Measurements from ENCODE around the gene CREBRF. TPM values are rescaled to one million over a fixed set of nuclear protein-coding genes. Genes with fewer than 3 reads are reported as not detected.
"Not testable (repeated sequence)": the region's sequence is repeated elsewhere in the genome, so short reads cannot be mapped to it uniquely, and the experiment has no call there.

CREBRF gene
- total RNA-seq, 1 donor from 2014 or later: 8.7 TPM

DNA sequence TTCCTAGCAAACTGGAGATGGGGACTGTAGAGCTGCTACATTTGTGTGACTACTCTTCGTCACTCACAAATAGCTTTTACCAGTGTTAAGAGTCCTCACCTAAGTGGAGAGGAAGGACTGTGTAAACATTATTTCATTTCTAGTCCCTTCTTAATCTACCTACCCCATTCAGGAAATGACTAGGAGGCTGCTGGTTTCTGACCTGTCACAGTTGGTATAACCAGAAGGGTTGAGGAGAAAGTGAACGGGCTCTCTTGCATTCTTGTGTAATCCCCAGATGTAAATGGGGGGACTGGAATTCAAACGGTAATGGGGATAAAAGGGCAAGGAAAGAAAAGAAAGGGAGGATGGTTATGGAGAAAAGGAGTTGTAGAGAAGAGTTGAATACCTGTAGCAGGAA is 52.8 kb downstream of the CREBRF start:
- intact Hi-C loops (cut with micrococcal nuclease): no loop called here
- H3K36me3 Mint-ChIP-seq (ENCODE audit: low read depth): peaks cover 25% of the 10 kb centered on the region
- no peak overlapping the region for H3K4me3 Mint-ChIP-seq (ENCODE audit: low read depth)
- H3K4me1 Mint-ChIP-seq (ENCODE audit: low read depth): peaks cover 6% of the 10 kb centered on the region
- H3K27me3 Mint-ChIP-seq (ENCODE audit: low read depth): no peaks in the 10 kb centered on the region
- no peak overlapping the region for H3K27ac Mint-ChIP-seq
- no peaks in the 10 kb centered on the region for H3K9me3 Mint-ChIP-seq
- no peak for DNase-seq (ENCODE audit: low spot score)

GRCh38 chr5:173114536-173114935 is 58.4 kb downstream of the CREBRF start:
- peaks cover 6% of the 10 kb centered on the region for H3K9me3 Mint-ChIP-seq
- peaks cover 21% of the 10 kb centered on the region for H3K36me3 Mint-ChIP-seq (ENCODE audit: low read depth)
- intact Hi-C loops (cut with micrococcal nuclease): no loop called here
- no peak overlapping the region for H3K4me3 Mint-ChIP-seq (ENCODE audit: low read depth)
- no peak overlapping the region for H3K27ac Mint-ChIP-seq
- no peaks in the 10 kb centered on the region for H3K27me3 Mint-ChIP-seq (ENCODE audit: low read depth)
- DNase-seq (ENCODE audit: low spot score): no peak
- peaks cover 3% of the 10 kb centered on the region for H3K4me1 Mint-ChIP-seq (ENCODE audit: low read depth)

GRCh38 chr5:173119719-173120118 is 63.6 kb downstream of the CREBRF start:
- DNase-seq (ENCODE audit: low spot score): no peak
- Mint-ChIP-seq H3K27ac (no peak overlapping the region), H3K4me1 (ENCODE audit: low read depth) (no peaks in the 10 kb centered on the region), H3K36me3 (ENCODE audit: low read depth) (peaks cover 10% of the 10 kb centered on the region), H3K4me3 (ENCODE audit: low read depth) (no peak overlapping the region), H3K9me3 (peaks cover 18% of the 10 kb centered on the region), H3K27me3 (ENCODE audit: low read depth) (no peaks in the 10 kb centered on the region)
- intact Hi-C loops (cut with micrococcal nuclease): no loop called here

GRCh38 chr5:173123416-173123815 is 67.3 kb downstream of the CREBRF start:
- H3K27ac Mint-ChIP-seq: no peak overlapping the region
- no peaks in the 10 kb centered on the region for H3K4me1 Mint-ChIP-seq (ENCODE audit: low read depth)
- peaks cover 8% of the 10 kb centered on the region for H3K36me3 Mint-ChIP-seq (ENCODE audit: low read depth)
- H3K27me3 Mint-ChIP-seq (ENCODE audit: low read depth): no peaks in the 10 kb centered on the region
- DNase-seq (ENCODE audit: low spot score): no peak
- intact Hi-C loops (cut with micrococcal nuclease): no loop called here
- H3K9me3 Mint-ChIP-seq: peaks cover 18% of the 10 kb centered on the region
- no peak overlapping the region for H3K4me3 Mint-ChIP-seq (ENCODE audit: low read depth)

GRCh38 chr5:173132166-173132565 is 76.0 kb downstream of the CREBRF start:
- H3K27ac Mint-ChIP-seq; intact Hi-C loops (cut with micrococcal nuclease); H3K27me3 Mint-ChIP-seq (ENCODE audit: low read depth); DNase-seq (ENCODE audit: low spot score); H3K4me1 Mint-ChIP-seq (ENCODE audit: low read depth); H3K4me3 Mint-ChIP-seq (ENCODE audit: low read depth); H3K36me3 Mint-ChIP-seq (ENCODE audit: low read depth); H3K9me3 Mint-ChIP-seq: not testable (repeated sequence)

- intact Hi-C loops (cut with micrococcal nuclease): no loop called here
Measured at GRCh38 chr5:173138707-173139106, 82.6 kb downstream of the CREBRF start.

GRCh38 chr5:173139631-173140030 is 83.5 kb downstream of the CREBRF start:
- H3K27me3 Mint-ChIP-seq (ENCODE audit: low read depth): no peaks in the 10 kb centered on the region
- H3K36me3 Mint-ChIP-seq (ENCODE audit: low read depth): no peaks in the 10 kb centered on the region
- no peak overlapping the region for H3K4me3 Mint-ChIP-seq (ENCODE audit: low read depth)
- H3K27ac Mint-ChIP-seq: no peak overlapping the region
- intact Hi-C loops (cut with micrococcal nuclease): loop anchor here (5.0 kb wide), 2 partner anchors 193 to 1752 kb away; partner anchors contain the start of gene NPM1
- no peaks in the 10 kb centered on the region for H3K4me1 Mint-ChIP-seq (ENCODE audit: low read depth)
- DNase-seq (ENCODE audit: low spot score): no peak
- no peaks in the 10 kb centered on the region for H3K9me3 Mint-ChIP-seq

More at GRCh38 chr5:173138707-173139106, 82.6 kb downstream of the CREBRF start:
- Mint-ChIP-seq H3K4me3 (ENCODE audit: low read depth) (no peak overlapping the region), H3K9me3 (no peaks in the 10 kb centered on the region), H3K36me3 (ENCODE audit: low read depth) (no peaks in the 10 kb centered on the region), H3K4me1 (ENCODE audit: low read depth) (no peaks in the 10 kb centered on the region), H3K27ac (no peak overlapping the region), H3K27me3 (ENCODE audit: low read depth) (no peaks in the 10 kb centered on the region)
- no peak for DNase-seq (ENCODE audit: low spot score)

DNA sequence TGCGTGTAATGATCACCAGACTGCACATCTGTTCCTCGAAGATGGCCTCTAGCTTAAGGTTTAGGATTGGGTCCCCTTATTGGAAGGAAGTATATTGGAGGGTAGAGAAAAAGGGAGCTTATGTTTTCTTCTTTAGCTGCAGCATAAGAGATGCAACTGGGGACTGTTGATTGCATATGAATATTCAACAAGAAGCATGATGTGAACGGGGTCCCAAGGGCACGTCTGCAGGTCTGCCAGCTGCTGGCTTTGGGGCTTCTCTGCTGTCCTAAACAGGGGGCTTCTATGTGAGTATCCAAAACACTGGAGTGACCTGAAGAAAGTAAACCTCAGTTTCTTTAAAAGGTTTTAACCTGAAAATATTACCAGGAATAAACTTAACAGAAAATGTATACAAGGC is 84.6 kb downstream of the CREBRF start:
- Mint-ChIP-seq H3K27me3 (ENCODE audit: low read depth) (no peaks in the 10 kb centered on the region), H3K4me1 (ENCODE audit: low read depth) (peaks cover 5% of the 10 kb centered on the region), H3K9me3 (no peaks in the 10 kb centered on the region), H3K27ac (no peak overlapping the region), H3K36me3 (ENCODE audit: low read depth) (no peaks in the 10 kb centered on the region), H3K4me3 (ENCODE audit: low read depth) (no peak overlapping the region)
- DNase-seq (ENCODE audit: low spot score): no peak
- intact Hi-C loops (cut with micrococcal nuclease): loop anchor here (5.0 kb wide), 2 partner anchors 192 to 1753 kb away; partner anchors contain the start of gene NPM1

DNA sequence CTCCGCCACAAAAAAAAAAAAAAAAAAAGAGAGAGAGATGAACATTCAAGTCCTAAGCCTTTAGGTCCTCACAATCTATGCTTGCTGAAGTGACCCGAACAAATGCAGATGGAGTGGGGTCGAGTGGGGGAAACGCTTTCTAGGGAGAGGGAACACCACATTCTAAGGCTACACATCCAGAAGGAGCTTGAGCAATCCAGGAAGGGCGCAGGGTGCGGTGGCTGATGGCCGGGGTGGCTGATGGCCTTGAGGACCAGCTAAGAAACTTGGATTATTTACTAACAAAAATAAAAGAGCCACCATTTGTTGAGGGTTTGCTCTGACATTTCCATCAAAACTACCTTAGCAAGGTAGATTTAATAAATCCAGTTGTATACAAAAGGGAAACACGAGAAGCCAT is 87.4 kb downstream of the CREBRF start:
- peaks cover 6% of the 10 kb centered on the region for H3K36me3 Mint-ChIP-seq (ENCODE audit: low read depth)
- intact Hi-C loops (cut with micrococcal nuclease): loop anchor here (5.0 kb wide), 2 partner anchors 189 to 1756 kb away; partner anchors contain the start of gene NPM1
- no peak overlapping the region for H3K4me3 Mint-ChIP-seq (ENCODE audit: low read depth)
- no peaks in the 10 kb centered on the region for H3K9me3 Mint-ChIP-seq
- peaks cover 5% of the 10 kb centered on the region for H3K4me1 Mint-ChIP-seq (ENCODE audit: low read depth)
- H3K27me3 Mint-ChIP-seq (ENCODE audit: low read depth): no peaks in the 10 kb centered on the region
- no peak overlapping the region for H3K27ac Mint-ChIP-seq
- no peak for DNase-seq (ENCODE audit: low spot score)

- H3K4me3 Mint-ChIP-seq (ENCODE audit: low read depth): peak within 1 kb of the TSS; percentile 95
- peak within 1 kb of the TSS; percentile 98 for H3K27ac Mint-ChIP-seq
- no peaks in the 10 kb centered on the region for H3K27me3 Mint-ChIP-seq (ENCODE audit: low read depth)
- peaks cover 5% of the 10 kb centered on the region for H3K4me1 Mint-ChIP-seq (ENCODE audit: low read depth)
- intact Hi-C loops (cut with micrococcal nuclease): loop anchor here (1.0 to 5.0 kb wide), 5 partner anchors 88 to 1757 kb away; partner anchors contain the start of genes ATP6V0E1, BOD1, CREBRF and NPM1
- H3K9me3 Mint-ChIP-seq: no peaks in the 10 kb centered on the region
- DNase-seq (ENCODE audit: low spot score): peak; percentile 91
- H3K36me3 Mint-ChIP-seq (ENCODE audit: low read depth): peaks cover 15% of the 10 kb centered on the region
Measured at GRCh38 chr5:173144200-173145176, 88.3 kb downstream of the CREBRF start, which contains the start of gene BNIP1. TSS of gene BNIP1 (plus strand) at chr5:173144531. CDS start at chr5:173144546, 15 bp downstream.

- no peak for DNase-seq (ENCODE audit: low spot score)
- no peak overlapping the region for H3K27ac Mint-ChIP-seq
- H3K4me1 Mint-ChIP-seq (ENCODE audit: low read depth): peaks cover 5% of the 10 kb centered on the region
- intact Hi-C loops (cut with micrococcal nuclease): no loop called here
- H3K27me3 Mint-ChIP-seq (ENCODE audit: low read depth): no peaks in the 10 kb centered on the region
- H3K36me3 Mint-ChIP-seq (ENCODE audit: low read depth): peaks cover 31% of the 10 kb centered on the region
- no peaks in the 10 kb centered on the region for H3K9me3 Mint-ChIP-seq
- H3K4me3 Mint-ChIP-seq (ENCODE audit: low read depth): no peak overlapping the region
Measured at GRCh38 chr5:173148354-173148753, 92.2 kb downstream of the CREBRF start.

GRCh38 chr5:173152547-173152946 is 96.4 kb downstream of the CREBRF start:
- no peak for DNase-seq (ENCODE audit: low spot score)
- H3K4me1 Mint-ChIP-seq (ENCODE audit: low read depth): no peaks in the 10 kb centered on the region
- no peaks in the 10 kb centered on the region for H3K27me3 Mint-ChIP-seq (ENCODE audit: low read depth)
- no peak overlapping the region for H3K4me3 Mint-ChIP-seq (ENCODE audit: low read depth)
- peaks cover 50% of the 10 kb centered on the region for H3K36me3 Mint-ChIP-seq (ENCODE audit: low read depth)
- intact Hi-C loops (cut with micrococcal nuclease): no loop called here
- H3K27ac Mint-ChIP-seq: no peak overlapping the region
- no peaks in the 10 kb centered on the region for H3K9me3 Mint-ChIP-seq

GRCh38 chr5:173153842-173154241 is 97.7 kb downstream of the CREBRF start:
- Mint-ChIP-seq H3K27me3 (ENCODE audit: low read depth) (no peaks in the 10 kb centered on the region), H3K4me3 (ENCODE audit: low read depth) (no peak overlapping the region), H3K27ac (no peak overlapping the region), H3K4me1 (ENCODE audit: low read depth) (no peaks in the 10 kb centered on the region), H3K9me3 (no peaks in the 10 kb centered on the region), H3K36me3 (ENCODE audit: low read depth) (peaks cover 53% of the 10 kb centered on the region)
- no peak for DNase-seq (ENCODE audit: low spot score)
- intact Hi-C loops (cut with micrococcal nuclease): no loop called here
